ENCODE results near the gene FBXW10. TPM values are rescaled to one million over a fixed set of nuclear protein-coding genes. Genes with fewer than 3 reads are reported as not detected.
"Not testable (repeated sequence)": the region's sequence is repeated elsewhere in the genome, so short reads cannot be mapped to it uniquely, and the experiment has no call there.

FBXW10 gene
- total RNA-seq, 1 experiment from 2014 or later: not detected

GRCh38 chr17:18741228-18741627, 2.6 kb upstream of the FBXW10 start:
- DNase-seq, H3K36me3 ChIP-seq, H3K4me3 ChIP-seq, H3K9me3 ChIP-seq, H3K27me3 ChIP-seq: not testable (repeated sequence)

GRCh38 chr17:18744726-18745125, 872 bp downstream of the FBXW10 start:
- H3K36me3 ChIP-seq, H3K9me3 ChIP-seq, H3K4me3 ChIP-seq, H3K27me3 ChIP-seq, DNase-seq: not testable (repeated sequence)

GRCh38 chr17:18746551-18746950, 2.7 kb downstream of the FBXW10 start:
- not testable (repeated sequence) for H3K9me3 ChIP-seq, DNase-seq, H3K4me3 ChIP-seq

GRCh38 chr17:18747501-18747900, 3.6 kb downstream of the FBXW10 start:
- not testable (repeated sequence) for H3K9me3 ChIP-seq, DNase-seq

More at GRCh38 chr17:18746551-18746950, 2.7 kb downstream of the FBXW10 start:
- H3K27me3 ChIP-seq, H3K36me3 ChIP-seq: not testable (repeated sequence)

GRCh38 chr17:18750242-18750641, 6.4 kb downstream of the FBXW10 start:
- not testable (repeated sequence) for H3K4me3 ChIP-seq, H3K27me3 ChIP-seq, H3K36me3 ChIP-seq, H3K9me3 ChIP-seq, DNase-seq

More at GRCh38 chr17:18747501-18747900, 3.6 kb downstream of the FBXW10 start:
- H3K36me3 ChIP-seq, H3K4me3 ChIP-seq, H3K27me3 ChIP-seq: not testable (repeated sequence)

DNA sequence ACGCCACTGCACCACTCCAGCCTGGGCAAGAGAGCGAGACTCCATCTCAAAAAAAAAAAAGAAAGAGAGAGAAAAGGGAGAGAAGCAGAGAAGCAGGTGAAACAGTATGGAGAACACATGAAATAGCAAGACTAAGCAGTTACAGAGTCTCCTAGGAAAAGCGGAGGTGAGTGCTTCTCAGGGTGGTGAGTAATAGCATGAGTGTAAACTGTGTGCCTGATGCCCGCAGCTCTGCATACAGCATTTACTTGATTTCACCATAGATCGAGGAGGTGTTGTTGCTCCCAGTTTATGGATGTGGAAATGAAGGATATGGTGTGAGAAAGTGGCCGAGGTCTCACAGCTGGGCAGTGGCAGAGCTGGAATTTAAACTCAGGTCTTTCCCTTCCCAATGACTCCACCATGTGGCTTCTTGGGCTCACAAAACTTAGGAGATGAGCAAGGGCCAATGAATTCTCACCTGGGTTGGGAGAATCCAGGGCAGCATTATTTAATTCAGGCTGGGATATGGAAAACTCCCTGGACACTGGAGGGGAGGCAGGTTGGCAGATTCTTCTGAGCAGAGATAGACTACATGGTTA, 10.1 kb downstream of the FBXW10 start:
- not testable (repeated sequence) for H3K9me3 ChIP-seq, H3K4me3 ChIP-seq, H3K27me3 ChIP-seq, DNase-seq, H3K36me3 ChIP-seq

DNA sequence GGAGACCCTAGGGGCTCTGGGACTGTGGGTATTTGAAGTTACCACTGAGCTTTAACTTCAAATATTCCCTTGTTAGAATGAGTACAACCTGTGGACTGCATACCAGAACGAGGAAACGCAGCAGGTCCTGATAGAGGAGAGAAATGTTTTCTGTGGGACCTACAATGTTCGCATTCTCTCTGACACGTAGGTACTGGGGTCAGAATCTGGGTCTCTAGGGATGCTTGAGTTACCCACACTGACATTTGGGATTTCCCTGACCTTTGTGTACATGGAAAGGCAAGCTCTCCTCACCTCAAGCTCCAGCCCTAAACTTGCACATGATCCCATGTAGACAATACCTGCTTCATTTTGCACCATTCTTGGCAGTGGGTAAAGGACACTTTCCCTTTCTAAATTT, 12.1 kb downstream of the FBXW10 start:
- H3K4me3 ChIP-seq, H3K27me3 ChIP-seq, H3K9me3 ChIP-seq, H3K36me3 ChIP-seq, DNase-seq: not testable (repeated sequence)

- H3K27me3 ChIP-seq, H3K4me3 ChIP-seq: not testable (repeated sequence)
Observed at GRCh38 chr17:18757368-18758044, 13.7 kb downstream of the FBXW10 start.

GRCh38 chr17:18758344-18758743, 14.5 kb downstream of the FBXW10 start:
- DNase-seq, H3K9me3 ChIP-seq, H3K4me3 ChIP-seq, H3K27me3 ChIP-seq, H3K36me3 ChIP-seq: not testable (repeated sequence)

More at GRCh38 chr17:18757368-18758044, 13.7 kb downstream of the FBXW10 start:
- H3K36me3 ChIP-seq, H3K9me3 ChIP-seq, DNase-seq: not testable (repeated sequence)

DNA sequence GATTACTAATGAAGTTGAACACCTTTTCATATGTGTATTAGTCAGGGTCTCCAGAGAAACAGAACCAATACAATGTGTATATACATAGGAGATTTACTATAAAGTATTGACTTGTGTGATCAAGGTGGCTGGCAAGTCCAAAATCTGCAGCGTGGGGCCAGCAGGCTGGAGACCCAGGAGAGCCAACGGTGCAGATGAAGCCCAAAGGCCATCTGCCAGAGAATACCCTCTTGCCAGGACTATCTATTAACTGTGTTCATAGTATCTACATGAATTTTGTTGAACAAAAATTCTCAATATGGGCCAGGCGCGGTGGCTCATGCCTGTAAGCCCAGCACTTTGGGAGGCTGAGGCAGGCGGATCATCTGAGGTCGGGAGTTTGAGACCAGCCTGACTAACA, 16.4 kb downstream of the FBXW10 start:
- not testable (repeated sequence) for H3K27me3 ChIP-seq, H3K4me3 ChIP-seq, H3K36me3 ChIP-seq, DNase-seq, H3K9me3 ChIP-seq

DNA sequence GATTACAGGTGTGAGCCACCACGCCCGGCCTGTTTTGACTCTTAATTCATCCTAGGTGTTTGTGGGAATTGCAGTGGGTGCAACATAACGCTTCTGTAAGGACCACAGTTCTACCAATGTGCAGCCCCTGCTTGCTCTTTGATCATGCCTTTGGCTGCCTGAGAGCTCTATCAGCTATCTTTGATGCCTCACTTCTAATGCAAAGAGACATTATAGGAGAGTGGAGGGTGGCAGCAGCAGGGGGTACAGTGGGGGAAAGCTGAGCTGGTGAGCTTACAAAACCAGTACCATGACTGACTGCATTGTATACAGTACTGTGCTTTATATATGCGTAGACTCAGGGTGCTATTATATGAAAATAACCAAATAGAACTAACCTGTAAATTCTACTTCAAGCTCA, 26.7 kb downstream of the FBXW10 start:
- DNase-seq, H3K36me3 ChIP-seq, H3K4me3 ChIP-seq, H3K27me3 ChIP-seq, H3K9me3 ChIP-seq: not testable (repeated sequence)

GRCh38 chr17:18771066-18771465, 27.2 kb downstream of the FBXW10 start:
- not testable (repeated sequence) for H3K36me3 ChIP-seq, H3K4me3 ChIP-seq, H3K9me3 ChIP-seq, DNase-seq, H3K27me3 ChIP-seq

GRCh38 chr17:18772471-18772870, 28.6 kb downstream of the FBXW10 start:
- Histone ChIP-seq H3K4me3 (no peak overlapping the region), H3K36me3 (no peaks in the 10 kb centered on the region), H3K27me3 (no peaks in the 10 kb centered on the region), H3K9me3 (no peaks in the 10 kb centered on the region)
- DNase-seq: no peak

GRCh38 chr17:18780991-18781718, 37.3 kb downstream of the FBXW10 start, which contains the start of gene TVP23B:
TVP23B (plus strand) TSS chr17:18781183; CDS start chr17:18781294, 111 bp downstream.
- peak within 1 kb of the TSS; percentile 59 for H3K4me3 ChIP-seq
- not testable (repeated sequence) for H3K27me3 ChIP-seq, H3K36me3 ChIP-seq, H3K9me3 ChIP-seq
- DNase-seq: peak; percentile 92

DNA sequence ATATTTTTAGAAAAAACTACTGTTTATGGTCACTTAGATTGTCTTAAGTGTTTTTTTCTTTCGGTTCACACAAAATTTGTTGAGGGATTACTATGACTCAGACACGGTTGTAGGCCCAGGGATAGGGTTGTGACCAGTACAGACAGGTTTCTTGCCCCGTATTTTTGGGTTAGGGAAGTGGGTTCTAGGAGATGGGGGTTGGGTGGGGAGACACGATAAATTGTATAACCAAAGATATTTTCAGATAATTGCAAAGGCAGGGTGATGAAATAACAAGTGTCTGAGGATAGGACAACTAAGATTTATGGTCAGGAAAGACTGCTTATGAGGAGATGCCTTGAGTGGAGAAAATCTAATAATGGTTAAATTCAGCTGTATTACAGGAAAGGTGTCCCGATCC, 38.0 kb downstream of the FBXW10 start:
- H3K4me3 ChIP-seq, H3K27me3 ChIP-seq, DNase-seq: not testable (repeated sequence)

GRCh38 chr17:18785933-18786332, 42.1 kb downstream of the FBXW10 start:
- not testable (repeated sequence) for DNase-seq, H3K4me3 ChIP-seq, H3K36me3 ChIP-seq, H3K9me3 ChIP-seq, H3K27me3 ChIP-seq

More for the DNA sequence above, 38.0 kb downstream of the FBXW10 start:
- H3K9me3 ChIP-seq, H3K36me3 ChIP-seq: not testable (repeated sequence)

- H3K9me3 ChIP-seq, H3K36me3 ChIP-seq, H3K4me3 ChIP-seq, H3K27me3 ChIP-seq, DNase-seq: not testable (repeated sequence)
Observed at GRCh38 chr17:18786890-18787289, 43.0 kb downstream of the FBXW10 start.

GRCh38 chr17:18791402-18791801, 47.5 kb downstream of the FBXW10 start:
- H3K9me3 ChIP-seq, H3K4me3 ChIP-seq, DNase-seq, H3K27me3 ChIP-seq, H3K36me3 ChIP-seq: not testable (repeated sequence)
